HL-60/S4 treated with retinoic acid at 250 ng/mL for 4 days and 3 days (cell line): Measurements from ENCODE around the gene KCNJ10.

Experiments
- in situ Hi-C: fragments of 300-500 bp; cut with MboI; formaldehyde crosslinking; loops from 2 replicates; pipeline ENCODE4 v1.7.0; 2022; ENCODE audit warnings: low sequenced_read_pairs

The KCNJ10 gene

DNA sequence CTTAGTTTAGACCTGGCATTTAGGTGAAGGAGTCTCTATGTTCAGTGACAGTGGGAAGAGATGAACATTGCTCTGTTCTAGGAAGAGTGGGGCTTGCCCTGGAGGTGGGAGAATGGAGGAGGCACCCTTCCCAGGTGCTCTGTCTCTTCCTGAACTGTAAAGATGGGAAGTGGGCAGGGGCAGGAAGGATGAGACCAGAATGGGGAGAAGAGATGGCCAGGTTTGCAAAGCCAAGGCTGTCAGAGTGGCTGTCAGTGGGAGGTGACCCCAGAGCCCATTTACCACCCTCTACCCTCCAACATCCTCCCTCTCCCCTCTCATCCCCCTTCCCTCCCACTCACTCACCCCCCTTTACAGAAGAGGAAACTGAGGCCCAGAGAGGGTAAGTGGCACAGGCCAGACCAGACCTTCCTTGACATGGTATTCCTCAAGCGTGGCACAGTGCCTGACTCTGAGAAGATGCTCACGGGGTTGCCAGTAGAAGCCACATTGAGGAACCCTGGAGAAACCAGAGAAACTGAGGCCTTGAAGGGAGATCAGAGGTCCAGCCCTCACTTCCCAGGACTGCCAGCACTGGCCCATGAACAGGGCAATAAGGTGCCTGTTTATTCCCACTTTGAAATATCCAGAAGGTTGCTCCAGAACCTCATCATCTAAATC lies 29.9 kb upstream of the KCNJ10 start:
- in situ Hi-C loops = no loop called here

DNA sequence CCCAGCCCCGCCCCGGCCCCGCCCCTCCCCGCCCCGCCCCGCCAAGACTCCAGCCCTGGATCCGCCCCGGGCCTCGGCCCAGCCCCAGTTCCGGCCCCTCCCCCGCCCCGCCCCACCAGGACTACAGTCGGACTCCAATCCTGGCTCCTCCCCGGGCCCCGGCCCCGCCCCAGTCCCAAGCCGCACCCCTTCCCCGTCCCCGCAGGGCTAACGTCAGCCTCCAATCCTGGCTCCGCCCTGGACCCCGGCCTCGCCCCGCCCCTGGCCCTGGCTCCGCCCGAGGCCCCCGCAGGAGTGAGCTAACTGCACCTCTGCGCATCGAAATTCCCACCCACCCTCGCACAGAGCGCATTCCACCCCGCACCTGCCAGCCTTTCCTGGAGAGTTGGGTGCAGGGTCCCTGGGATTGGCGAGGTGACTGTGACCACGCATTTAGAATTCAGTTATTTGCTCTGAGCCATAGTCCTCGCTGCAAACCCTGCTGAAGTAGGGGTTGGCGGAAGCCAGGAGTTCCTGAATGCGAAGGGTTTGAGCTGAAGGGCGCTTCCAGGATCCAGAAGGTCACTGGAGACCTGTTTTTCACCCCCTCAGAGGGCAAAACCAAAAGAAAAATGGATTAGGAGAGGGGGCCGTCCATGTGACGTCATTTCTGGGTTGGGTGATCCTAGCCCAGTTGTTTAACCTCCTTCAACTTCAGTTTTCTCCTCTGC lies 29.0 kb upstream of the KCNJ10 start:
- in situ Hi-C loops = no loop called here

DNA sequence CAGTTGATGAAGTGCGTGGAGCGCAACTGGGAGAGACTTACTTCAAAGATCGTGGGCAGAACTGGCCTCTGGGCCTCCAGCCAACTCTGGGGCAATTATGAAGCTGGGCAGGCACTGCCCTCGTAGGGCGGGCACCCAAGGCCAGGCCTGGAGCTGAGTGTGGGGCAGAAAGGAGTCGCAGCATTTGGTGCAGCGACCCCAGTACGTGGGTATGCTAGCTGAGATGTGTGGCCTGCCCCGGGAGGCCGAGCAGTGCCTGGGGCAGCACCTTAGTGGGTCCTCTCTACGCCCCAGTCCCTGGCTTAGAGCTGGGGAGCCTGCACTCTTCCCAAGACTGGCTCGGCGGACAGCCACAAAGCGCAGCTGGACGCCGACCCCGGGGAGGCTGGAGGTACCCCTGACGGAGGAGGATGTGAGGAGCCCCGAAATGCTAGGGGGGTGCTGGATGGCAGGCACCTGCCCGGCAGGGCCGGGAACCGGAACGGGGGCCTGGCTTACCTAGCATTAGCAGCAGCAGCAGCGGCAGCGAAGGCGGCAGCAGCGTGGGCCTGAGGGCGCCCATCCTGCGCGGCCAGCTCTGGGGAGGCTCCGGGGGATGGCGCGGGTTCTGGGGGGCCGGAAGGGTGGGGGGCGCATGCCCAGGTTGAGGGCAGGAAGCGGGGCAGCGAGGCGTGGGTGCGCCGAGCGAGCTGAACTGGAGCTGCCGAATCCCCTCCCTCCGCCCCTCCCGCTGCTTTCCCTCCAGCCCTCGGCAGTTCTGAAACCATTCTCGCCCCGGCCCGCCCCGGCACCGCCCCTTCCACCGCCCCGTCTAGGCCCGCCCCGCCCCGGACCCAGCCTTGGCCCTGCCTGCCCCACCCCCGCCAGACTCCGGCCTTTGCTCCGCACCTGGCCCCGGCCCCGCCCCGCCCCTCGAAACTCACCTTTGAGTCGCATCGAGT lies 28.2 kb upstream of the KCNJ10 start, which contains the start of gene IGSF8:
TSS of gene IGSF8 (minus strand) at position 709 of the 941 bp plus-strand sequence. CDS start at position 562, 147 bp downstream.
- in situ Hi-C loops = no loop called here

DNA sequence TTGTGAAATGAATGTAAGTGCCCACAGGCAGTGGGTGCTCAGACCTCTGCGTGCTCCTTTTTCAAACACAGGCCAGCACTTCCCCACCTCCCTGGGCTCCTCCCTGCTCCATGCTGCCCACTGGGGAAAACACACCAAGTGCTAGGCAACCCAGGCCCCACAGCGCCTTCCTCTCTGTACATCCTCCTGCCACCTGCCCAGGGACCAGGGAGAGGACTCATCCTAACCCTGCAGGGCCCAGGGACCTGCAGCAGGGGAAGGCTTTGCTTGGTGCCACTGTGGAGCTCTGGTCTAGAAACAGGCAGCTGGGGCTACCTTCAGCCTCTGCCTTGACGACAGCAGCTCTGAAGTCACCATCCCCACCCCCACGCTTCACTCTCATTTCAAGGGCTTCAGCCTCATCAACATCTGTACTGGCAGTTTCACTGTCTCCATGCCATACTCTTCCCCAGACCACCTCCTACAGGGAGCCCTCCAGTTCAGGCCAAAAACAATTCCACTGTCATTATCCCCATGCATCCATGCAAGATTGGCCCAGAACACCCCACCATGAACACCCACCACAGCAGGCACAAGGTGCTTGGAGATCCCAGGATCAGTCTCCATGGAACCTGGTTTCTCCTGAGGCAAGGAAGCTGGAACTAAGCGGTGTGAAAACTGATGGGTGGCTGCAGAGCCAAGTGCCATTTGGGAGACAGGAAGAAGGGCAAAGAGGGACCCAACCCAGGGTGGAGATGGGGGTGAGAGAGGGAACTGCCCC lies 27.4 kb upstream of the KCNJ10 start:
- in situ Hi-C loops = no loop called here

DNA sequence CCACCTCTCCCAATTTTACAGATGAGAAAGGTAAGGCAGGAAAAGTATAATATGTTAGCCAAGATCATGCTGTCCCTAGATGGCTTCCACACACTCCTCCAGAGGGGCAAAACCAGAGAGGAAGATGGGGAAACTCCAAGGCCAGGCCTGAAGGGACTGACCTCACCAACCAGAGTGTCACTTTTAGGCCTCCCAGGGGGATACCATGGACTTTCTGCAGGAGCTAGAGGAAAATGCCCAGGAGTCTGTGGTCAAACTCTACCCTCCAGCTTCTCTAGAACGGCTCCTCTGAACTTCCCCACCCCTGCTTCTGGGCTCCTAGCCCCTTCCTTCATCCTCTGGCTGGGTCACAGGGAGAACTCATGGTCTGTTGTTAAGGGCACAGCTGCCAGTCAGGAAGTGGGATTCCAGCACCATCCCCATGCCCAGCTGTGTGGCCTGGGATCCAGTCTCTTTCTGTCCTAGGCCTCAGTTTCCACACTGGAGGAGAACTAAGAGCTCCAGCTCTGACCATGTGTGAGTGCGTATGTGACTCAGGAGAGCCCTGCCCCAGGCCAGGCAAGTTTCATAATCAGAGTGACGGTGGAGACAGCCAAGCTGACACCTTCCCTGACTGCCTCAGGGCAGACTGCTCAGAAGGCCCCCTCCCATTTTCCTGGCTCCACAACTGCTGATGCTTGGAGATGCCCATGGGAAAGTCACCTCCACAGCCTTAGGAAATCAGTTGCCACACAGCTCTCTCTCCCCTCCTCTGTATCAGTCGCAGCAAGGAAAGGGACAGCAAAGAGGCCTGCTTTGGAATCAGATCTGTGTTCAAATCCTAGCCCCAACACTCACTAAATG lies 26.5 kb upstream of the KCNJ10 start:
- in situ Hi-C loops = no loop called here

DNA sequence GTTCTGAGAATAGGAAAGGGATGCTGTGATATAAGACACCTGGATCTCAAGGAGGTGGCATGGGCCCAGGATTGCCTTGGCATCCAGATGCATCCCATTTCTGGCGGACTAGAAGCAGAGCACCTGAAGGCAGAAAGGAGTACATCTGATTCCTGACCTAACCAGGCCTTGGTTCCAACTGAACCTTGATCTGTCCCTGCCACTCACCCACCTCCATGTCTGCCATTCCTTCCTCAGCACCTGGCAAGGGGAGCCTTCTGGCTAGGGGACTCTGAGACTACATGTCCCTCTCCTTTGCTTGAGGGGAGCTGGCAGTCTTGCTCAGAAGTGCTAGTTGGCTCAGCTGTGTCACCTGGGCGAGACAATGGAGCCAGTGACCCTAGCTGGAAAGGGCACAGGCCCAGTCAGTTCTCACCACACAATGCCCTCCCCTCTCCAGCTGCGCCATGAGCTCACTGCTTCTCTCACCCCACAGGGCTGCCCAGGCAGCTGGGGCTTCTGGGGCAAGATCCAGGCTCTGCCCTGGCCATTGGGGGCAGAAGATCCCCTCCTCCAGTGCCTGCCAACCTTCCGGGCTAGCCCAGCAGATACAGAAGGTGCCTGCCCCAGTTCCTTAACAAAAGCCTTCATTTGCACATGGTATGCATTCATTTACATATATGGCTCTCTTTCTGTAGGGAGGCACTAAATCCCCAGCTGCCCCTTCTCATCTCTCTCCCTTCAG lies 25.6 kb upstream of the KCNJ10 start:
- in situ Hi-C loops = no loop called here

DNA sequence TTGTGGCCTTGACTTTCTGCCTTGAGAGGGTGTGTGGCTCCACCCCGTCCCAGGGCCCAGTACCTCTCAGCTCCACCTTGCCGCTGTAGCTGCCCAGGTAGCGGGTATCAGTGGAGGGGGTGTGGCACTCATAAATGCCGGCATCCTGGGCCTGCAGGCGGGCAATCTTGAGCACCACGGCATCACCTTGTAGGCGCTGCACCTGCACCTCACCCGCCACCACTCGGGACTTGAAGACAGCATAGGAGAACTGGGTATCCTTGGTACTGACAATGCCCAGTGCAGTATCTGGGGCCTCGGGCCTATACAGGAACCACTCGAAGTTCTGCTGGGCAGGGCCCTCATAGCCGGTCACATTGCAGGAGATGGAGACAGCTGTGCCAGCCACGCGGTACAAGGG lies 24.8 kb upstream of the KCNJ10 start:
- in situ Hi-C loops = no loop called here

DNA sequence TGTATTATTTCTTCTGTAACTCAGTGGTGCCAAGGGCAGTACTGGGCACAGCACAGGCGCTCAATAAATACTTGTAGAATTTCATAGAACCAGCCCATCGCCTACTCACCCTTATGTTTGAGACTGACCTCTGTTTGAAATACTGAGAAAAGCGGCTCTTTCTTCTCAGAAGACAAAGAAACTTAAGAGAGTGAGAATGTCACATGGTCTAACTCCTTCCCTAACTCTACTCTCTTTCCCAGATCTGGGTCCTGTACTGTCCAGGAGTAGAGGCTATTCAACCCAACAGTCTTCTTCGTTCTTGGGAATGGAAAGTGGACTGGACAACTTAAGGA lies 24.3 kb upstream of the KCNJ10 start:
- in situ Hi-C loops = no loop called here

DNA sequence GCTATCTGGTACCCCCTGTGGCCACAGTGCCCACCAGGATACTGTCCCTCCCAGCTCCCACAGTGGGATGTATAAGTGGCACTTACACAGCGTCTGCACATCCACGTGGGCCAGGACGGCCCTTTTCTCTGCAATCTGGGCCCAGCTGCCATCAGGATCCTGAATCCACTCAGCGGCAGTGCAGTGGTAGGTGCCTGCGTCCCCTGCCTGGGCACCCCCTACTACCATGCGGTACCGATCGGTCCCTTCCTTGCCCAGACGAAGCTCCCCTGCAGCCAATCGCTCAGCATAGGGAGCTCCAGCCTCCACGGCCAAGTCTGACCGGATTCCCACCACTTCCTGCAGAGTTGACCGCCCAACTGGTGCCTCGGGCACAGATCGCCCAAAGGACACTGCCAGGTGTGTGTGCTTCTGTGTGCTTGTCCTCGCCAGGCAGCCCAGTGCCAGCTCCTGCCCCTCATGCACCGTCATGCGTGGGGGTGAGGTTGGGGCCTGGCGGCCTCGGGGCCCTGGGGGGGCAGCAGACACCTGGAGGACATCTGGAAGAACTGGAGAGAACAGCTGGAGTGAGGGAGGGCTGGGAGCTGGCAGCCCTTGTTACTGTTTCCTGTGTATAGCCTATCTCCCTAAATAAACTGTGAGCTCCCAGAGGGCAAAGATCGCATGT lies 23.8 kb upstream of the KCNJ10 start:
- in situ Hi-C loops = no loop called here

DNA sequence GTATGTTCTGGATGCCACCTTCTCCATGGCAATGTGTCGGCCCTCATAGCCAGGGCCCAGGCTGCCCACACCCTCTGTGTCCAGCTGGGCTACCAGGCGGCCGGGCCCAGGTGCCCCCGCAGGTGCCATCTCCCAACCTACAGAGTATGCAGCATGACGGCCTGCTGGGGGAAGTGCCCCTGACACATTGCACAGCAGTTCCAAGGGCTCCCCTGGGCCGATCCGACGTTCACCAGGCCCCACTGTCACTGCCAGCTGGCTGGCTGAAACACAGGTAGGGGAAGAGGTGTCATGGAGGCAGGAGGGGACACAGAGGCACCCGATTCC lies 23.1 kb upstream of the KCNJ10 start:
- in situ Hi-C loops = no loop called here

DNA sequence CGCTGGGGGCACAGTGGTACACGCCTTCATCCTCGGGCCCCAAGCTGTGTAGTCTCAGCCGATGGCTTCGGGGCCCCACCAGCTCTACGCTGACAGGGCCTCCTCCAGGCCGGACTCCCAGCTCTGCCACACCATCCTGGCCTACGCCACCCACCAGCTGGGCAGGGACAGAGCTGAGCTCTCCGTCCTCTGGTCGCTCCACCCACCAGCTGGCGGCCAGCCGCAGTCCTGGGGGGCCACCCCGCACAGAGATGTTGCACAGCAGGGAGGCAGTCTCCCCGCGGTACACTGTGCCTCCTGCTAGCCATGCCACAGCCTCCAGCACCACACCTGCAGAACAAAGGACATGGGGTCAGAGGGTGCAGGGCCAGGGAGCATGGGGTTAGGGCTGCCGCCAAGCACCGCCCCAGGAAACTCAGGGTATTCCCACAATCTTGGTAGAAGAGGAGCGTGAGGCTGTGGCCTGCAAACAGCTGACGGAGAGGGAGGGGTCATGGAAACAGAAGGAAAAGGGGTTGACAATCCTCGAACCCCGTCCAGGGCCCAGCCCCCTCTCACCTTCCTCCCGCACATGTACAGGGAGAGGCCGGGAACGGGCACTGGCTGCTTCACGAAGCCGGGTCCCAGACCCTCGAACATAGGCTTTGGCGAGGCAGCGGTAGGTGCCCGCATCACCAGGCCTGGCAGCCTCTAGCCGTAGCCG lies 22.6 kb upstream of the KCNJ10 start:
- in situ Hi-C loops = no loop called here

DNA sequence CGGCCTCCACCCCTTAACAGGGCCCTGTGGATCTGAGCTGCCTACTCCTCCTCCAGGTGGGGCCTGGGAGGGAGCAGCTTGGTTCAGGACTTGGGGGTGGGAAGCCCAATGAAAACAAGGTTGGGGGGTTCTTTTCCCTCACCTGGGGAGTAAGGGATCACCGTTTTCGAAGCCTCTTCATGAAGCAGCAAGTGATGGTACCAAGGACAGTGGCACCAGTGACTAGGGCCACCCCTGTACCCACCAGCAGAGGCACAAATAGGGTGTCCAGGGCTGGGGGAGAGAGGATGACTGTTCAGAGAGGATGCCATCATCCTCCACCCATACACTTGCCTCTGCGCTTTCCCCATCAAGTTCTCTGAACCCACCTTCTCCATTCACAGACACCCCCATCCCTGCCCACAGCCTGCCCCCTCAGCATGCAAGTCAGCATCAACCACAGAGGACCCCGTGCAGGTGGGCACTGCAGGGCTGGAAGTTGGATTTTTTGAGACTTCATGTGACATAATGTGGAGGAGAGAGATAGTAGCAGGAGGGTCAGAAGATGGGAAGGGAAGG lies 21.8 kb upstream of the KCNJ10 start:
- in situ Hi-C loops = no loop called here

DNA sequence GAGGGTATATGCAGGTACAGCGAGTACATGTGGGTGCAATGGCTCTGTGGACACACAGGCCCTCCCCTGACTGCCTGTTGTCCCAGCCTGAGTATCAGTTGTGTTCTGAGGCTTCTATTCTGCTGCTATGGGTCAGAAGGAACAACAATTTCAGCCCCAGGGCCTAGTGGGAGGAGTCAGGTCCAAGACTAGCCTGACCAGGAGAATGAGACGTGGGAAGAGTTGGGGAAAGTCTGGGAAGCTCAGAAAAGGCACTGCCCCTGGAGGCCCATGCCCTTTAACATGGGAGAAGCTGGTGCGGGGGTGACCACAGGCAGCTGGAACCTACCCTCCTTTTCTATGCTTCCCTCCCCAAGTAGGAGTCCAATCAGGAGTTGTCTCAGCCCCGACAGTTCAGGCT lies 20.8 kb upstream of the KCNJ10 start:
- in situ Hi-C loops = no loop called here

DNA sequence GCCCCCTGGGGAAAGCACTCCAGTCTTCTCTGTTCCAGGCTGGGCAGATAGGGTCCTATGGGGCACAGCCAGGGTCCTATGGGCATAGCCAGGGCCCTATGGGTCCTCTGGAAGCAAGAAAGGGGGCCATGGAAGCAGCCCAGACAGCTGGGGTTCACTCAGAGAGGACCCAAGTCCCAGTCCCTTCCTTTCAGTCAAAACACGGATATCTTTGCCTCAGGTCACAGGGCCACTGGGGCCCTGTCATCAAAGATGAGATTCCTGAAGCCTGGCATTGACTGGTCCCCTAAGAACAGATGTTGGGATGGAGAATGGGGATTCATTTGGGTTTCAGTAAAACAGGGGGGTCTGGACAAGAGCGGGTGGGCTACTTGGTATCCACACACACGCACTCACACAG lies 19.9 kb upstream of the KCNJ10 start:
- in situ Hi-C loops = no loop called here

DNA sequence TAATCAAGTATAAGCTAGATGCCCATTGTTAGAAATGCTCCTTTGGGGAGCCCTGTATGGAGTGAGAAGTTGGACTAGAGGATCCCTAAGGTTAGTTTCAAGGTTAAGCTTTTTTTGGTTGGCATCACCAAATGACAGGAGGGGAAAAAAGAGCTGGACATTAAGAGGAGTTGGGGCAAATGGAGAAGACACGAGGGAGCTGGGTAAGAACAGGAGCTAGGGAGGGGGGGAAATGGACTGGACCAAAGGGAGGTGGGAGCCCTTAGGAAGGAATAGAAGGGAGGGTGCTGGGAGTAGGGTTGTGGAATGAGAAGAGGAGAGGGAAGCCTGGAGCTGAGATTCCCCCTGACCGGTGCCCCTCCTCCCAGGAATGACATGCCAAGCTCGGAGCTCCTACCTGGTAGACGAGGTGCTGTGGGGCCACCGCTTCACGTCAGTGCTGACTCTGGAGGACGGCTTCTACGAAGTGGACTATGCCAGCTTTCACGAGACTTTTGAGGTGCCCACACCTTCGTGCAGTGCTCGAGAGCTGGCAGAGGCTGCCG lies 17.2 kb upstream of the KCNJ10 start:
- in situ Hi-C loops = no loop called here

DNA sequence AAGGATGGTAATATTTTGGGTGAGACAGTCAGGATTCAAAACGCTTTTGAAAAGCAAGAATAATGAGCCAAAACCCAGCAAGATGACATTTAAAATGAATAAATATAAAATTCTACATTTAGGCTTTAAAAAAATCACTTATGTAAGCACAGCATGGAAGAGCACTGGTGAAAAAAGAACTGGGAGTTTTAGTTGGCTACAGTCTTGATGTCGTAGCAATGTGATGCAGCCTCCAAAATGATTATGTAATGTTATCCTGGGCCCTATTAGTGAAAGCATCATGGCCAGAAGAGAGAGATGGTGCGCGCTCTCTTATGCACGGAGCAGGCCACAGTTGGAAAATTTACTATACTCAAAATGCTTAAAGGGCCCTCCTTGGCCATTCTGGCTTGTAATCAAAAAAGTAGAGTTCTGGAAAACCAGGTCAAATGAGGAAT lies 16.5 kb upstream of the KCNJ10 start:
- in situ Hi-C loops = no loop called here

DNA sequence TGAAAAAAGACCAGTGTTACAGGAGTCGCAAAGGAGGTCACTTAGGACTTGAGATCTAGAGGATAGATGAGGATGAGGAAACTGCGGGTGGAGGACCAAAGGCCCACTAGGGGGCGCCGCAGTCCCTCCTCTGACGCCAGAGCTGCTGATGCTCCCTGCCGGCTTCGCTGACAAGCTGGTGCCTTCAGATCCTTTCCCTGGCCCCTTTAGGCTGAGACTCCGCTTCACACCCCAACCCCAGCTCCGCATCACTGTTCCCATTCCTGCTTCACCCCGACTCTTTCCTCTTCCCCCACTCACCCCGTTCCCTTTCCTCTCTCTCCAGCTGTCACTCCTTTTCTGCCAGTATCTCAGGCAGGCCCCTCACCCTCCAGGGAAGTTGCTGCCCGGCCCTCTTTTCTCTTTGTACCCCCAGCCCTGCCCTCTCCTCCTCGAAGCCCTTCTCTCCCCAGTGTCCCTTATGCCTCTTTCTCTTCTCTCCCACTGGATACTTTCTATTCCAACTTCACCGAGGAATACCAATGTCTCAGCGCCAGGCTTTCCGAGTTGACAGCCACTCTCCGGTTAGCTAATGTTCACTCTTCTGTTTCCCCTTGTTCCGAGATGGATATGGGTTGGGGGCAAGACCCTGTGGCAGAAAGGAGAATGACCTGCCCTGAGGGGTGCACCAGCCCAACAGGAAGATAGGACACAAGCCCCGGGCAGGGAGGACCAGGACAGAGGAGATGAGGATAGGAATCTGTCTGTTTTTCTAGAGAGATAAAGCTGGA lies 15.9 kb upstream of the KCNJ10 start:
- in situ Hi-C loops = no loop called here
